Right cardiac atrium (tissue), 5 donors: ENCODE measurements around the gene TBC1D22A. TPM values are rescaled to one million over a fixed set of nuclear protein-coding genes. Genes with fewer than 3 reads are reported as not detected.
A peak's percentile ranks its signal among the peaks of the same experiment; 100 is the strongest.

Experiments
- ATAC-seq, 2 donors: fragments of 200-7000 bp; cut with Tn5 transposase; one replicate each; pipeline versions ENCODE4 v1.8.0 to v1.9.1; 2020; ENCODE audit warnings: moderate library complexity in 2 of 2, mild to moderate bottlenecking in 1 of 2
- DNase-seq, 3 donors: peaks; one replicate each; pipeline ENCODE4 v3.0.0-alpha.2; 2020
- H3K27ac ChIP-seq: one replicate; pipeline ENCODE4 v1.5.1; 2013; ENCODE audit warnings: mild to moderate bottlenecking, low read length, control low read depth, moderate library complexity
- H3K27me3 ChIP-seq: one replicate; pipeline ENCODE4 v1.6.1; 2013; ENCODE audit not compliant: control insufficient read depth, insufficient read depth
- H3K4me1 ChIP-seq: one replicate; pipeline ENCODE4 v1.6.1; 2013; ENCODE audit warnings: low read length; ENCODE audit not compliant: control insufficient read depth, insufficient read depth
- H3K4me3 ChIP-seq: one replicate; pipeline ENCODE4 v1.5.1; 2013; ENCODE audit warnings: low read length, control low read depth
- H3K9me3 ChIP-seq: one replicate; pipeline ENCODE4 v1.6.1; 2013; ENCODE audit warnings: low read length; ENCODE audit not compliant: control insufficient read depth
- WGBS: extraction: QIAGEN DNeasy Blood & Tissue Kit; methylation state at CpG from one replicate; pipeline ENCODE4 v1.1.7; 2013; 5-methylcytosine and 5-hydroxymethylcytosine counted together
- intact Hi-C, 4 donors: fragments of 100-400 bp; cut with DNase I; formaldehyde crosslinking; loops; one replicate each; pipeline versions ENCODE4 v1.11.0 to v1.14.0; 2022 to 2023
- polyA plus RNA-seq: library from polyadenylated mRNA; stranded (reverse); fragments of 200-250 nt; gene quantifications from one replicate; pipeline ENCODE4 v1.2.3, GENCODE V29; 2013
- total RNA-seq, 4 donors: library from RNA; stranded (reverse); fragmentation: NEBNext Ultra II Directional; extraction: Animal tissue kit (Norgen Biotek cat#: 25700); gene quantifications; one replicate each; pipeline ENCODE4 v1.2.1, GENCODE V29; 2021
- donor health status: healthy with polysubstance abuse.
- donor health status: DM: no; HTN: yes; CAD: no.
- donor health status: DM: no; HTN: no; CAD: no.
- donor health status: DM: no; HTN: yes; CAD: no; lungs with severe emphysema.
- donor health status: DM: yes; HTN: yes; CAD: no.

The TBC1D22A gene
- total and polyA plus RNA-seq, 5 donors = 12.0 to 17.3 (median 15.7) TPM

GRCh38 chr22:46948411-46949144, 186.1 kb downstream of the TBC1D22A start:
- WGBS = 94% methylated on average over 16 of the region's 16 CpGs
- ATAC-seq (no peak), DNase-seq (no peak)
- no peaks in the 10 kb centered on the region for H3K9me3 ChIP-seq
- intact Hi-C loops = no loop called here
- H3K4me3 ChIP-seq = no peak overlapping the region
- no peak overlapping the region for H3K27ac ChIP-seq
- H3K27me3 ChIP-seq = no peaks in the 10 kb centered on the region
- no peaks in the 10 kb centered on the region for H3K4me1 ChIP-seq

- Histone ChIP-seq H3K4me1 (no peaks in the 10 kb centered on the region), H3K4me3 (no peak overlapping the region), H3K9me3 (no peaks in the 10 kb centered on the region), H3K27ac (no peak overlapping the region), H3K27me3 (no peaks in the 10 kb centered on the region)
- WGBS = 91% methylated on average over 12 of the region's 12 CpGs
- intact Hi-C loops = no loop called here
- DNase-seq = peak in 1 of 3 donors; percentile 44
- no peak for ATAC-seq
Measured at GRCh38 chr22:46951350-46951749, 188.9 kb downstream of the TBC1D22A start.

- H3K4me3 ChIP-seq = no peak overlapping the region
- intact Hi-C loops = no loop called here
- no peaks in the 10 kb centered on the region for H3K4me1 ChIP-seq
- H3K27ac ChIP-seq = no peak overlapping the region
- ATAC-seq (no peak), DNase-seq (no peak)
- no peaks in the 10 kb centered on the region for H3K9me3 ChIP-seq
- H3K27me3 ChIP-seq = no peaks in the 10 kb centered on the region
- WGBS = 95% methylated on average over 7 of the region's 7 CpGs
Measured at GRCh38 chr22:46951973-46952372, 189.5 kb downstream of the TBC1D22A start.

GRCh38 chr22:46953968-46954765, 191.7 kb downstream of the TBC1D22A start:
- Histone ChIP-seq H3K27ac (no peak overlapping the region), H3K4me1 (no peaks in the 10 kb centered on the region), H3K4me3 (no peak overlapping the region), H3K27me3 (no peaks in the 10 kb centered on the region), H3K9me3 (no peaks in the 10 kb centered on the region)
- intact Hi-C loops = no loop called here
- ATAC-seq (no peak), DNase-seq (no peak)
- 85% methylated on average over 18 of the region's 18 CpGs for WGBS

- intact Hi-C loops = no loop called here
- no peak for ATAC-seq
- Histone ChIP-seq H3K4me3 (no peak overlapping the region), H3K27me3 (no peaks in the 10 kb centered on the region), H3K27ac (no peak overlapping the region), H3K9me3 (no peaks in the 10 kb centered on the region), H3K4me1 (no peaks in the 10 kb centered on the region)
- DNase-seq = no peak
- 98% methylated on average over 7 of the region's 7 CpGs for WGBS
Measured at GRCh38 chr22:46954781-46955180, 192.3 kb downstream of the TBC1D22A start.

- no peaks in the 10 kb centered on the region for H3K9me3 ChIP-seq
- DNase-seq (no peak), ATAC-seq (no peak)
- WGBS = 95% methylated on average over 19 of the region's 19 CpGs
- no peaks in the 10 kb centered on the region for H3K27me3 ChIP-seq
- no peak overlapping the region for H3K4me3 ChIP-seq
- H3K27ac ChIP-seq = no peak overlapping the region
- no peaks in the 10 kb centered on the region for H3K4me1 ChIP-seq
- intact Hi-C loops = no loop called here
Measured at GRCh38 chr22:46956498-46957215, 194.2 kb downstream of the TBC1D22A start.

- Histone ChIP-seq H3K4me3 (no peak overlapping the region), H3K4me1 (no peaks in the 10 kb centered on the region), H3K27ac (no peak overlapping the region), H3K9me3 (no peaks in the 10 kb centered on the region), H3K27me3 (no peaks in the 10 kb centered on the region)
- DNase-seq = no peak
- 93% methylated on average over 12 of the region's 12 CpGs for WGBS
- intact Hi-C loops = no loop called here
- ATAC-seq = no peak
Measured at GRCh38 chr22:46957521-46957920, 195.1 kb downstream of the TBC1D22A start.

- H3K4me1 ChIP-seq = no peaks in the 10 kb centered on the region
- intact Hi-C loops = no loop called here
- no peaks in the 10 kb centered on the region for H3K9me3 ChIP-seq
- H3K27ac ChIP-seq = no peak overlapping the region
- H3K4me3 ChIP-seq = no peak overlapping the region
- 96% methylated on average over 10 of the region's 10 CpGs for WGBS
- DNase-seq = no peak
- no peak for ATAC-seq
- no peaks in the 10 kb centered on the region for H3K27me3 ChIP-seq
Measured at GRCh38 chr22:46958191-46958590, 195.7 kb downstream of the TBC1D22A start.

GRCh38 chr22:46958658-46959057, 196.2 kb downstream of the TBC1D22A start:
- intact Hi-C loops = no loop called here
- no peak overlapping the region for H3K4me3 ChIP-seq
- no peak overlapping the region for H3K27ac ChIP-seq
- no peak for DNase-seq
- ATAC-seq = no peak
- no peaks in the 10 kb centered on the region for H3K27me3 ChIP-seq
- H3K9me3 ChIP-seq = no peaks in the 10 kb centered on the region
- 95% methylated on average over 10 of the region's 10 CpGs for WGBS
- no peaks in the 10 kb centered on the region for H3K4me1 ChIP-seq

GRCh38 chr22:46959369-46959768, 196.9 kb downstream of the TBC1D22A start:
- H3K4me1 ChIP-seq = no peaks in the 10 kb centered on the region
- no peaks in the 10 kb centered on the region for H3K9me3 ChIP-seq
- intact Hi-C loops = no loop called here
- DNase-seq = no peak
- no peak overlapping the region for H3K27ac ChIP-seq
- H3K27me3 ChIP-seq = no peaks in the 10 kb centered on the region
- WGBS = 96% methylated on average over 13 of the region's 13 CpGs
- no peak for ATAC-seq
- no peak overlapping the region for H3K4me3 ChIP-seq
